MCF 10A (cell line): ENCODE data around the gene CFAP58. TPM values are rescaled to one million over a fixed set of nuclear protein-coding genes. Genes with fewer than 3 reads are reported as not detected.
A peak's percentile ranks its signal among the peaks of the same experiment; 100 is the strongest.

Experiments
- BruUV-seq: library from RNA; stranded (reverse); fragments of 400-500 nt; replicated peaks from 2 replicates; lab custom pipeline; 2021; lab: Mats Ljungman, UMichigan
- CTCF ChIA-PET: fragments of 300-600 bp; sonication (Branson Sonifier 250); formaldehyde crosslinking; extraction: SDS; loops from one replicate; lab custom pipeline; 2021; ENCODE audit warnings: antibody characterized with exemption, inconsistent platforms; lab: Yijun Ruan, JAX
- POLR2A ChIA-PET: fragments of 300-600, 350-650 bp; sonication (Branson Sonifier 250); formaldehyde crosslinking; extraction: SDS; loops from one replicate; lab custom pipeline; 2020; ENCODE audit warnings: antibody characterized with exemption, inconsistent platforms; lab: Yijun Ruan, JAX
- DNase-seq: peaks from one replicate; pipeline ENCODE4 v3.0.0-alpha.2; 2018; ENCODE audit not compliant: unreplicated experiment
- H3K27ac Mint-ChIP-seq: one replicate; pipeline ENCODE4 v1.8.0; 2022; ENCODE audit warnings: mild to moderate bottlenecking, low read depth, mixed read lengths; ENCODE audit not compliant: unreplicated experiment
- H3K27me3 Mint-ChIP-seq: one replicate; pipeline ENCODE4 v1.8.0; 2022; ENCODE audit warnings: mixed read lengths; ENCODE audit not compliant: insufficient read depth, unreplicated experiment
- H3K36me3 Mint-ChIP-seq: one replicate; pipeline ENCODE4 v1.8.0; 2022; ENCODE audit warnings: mild to moderate bottlenecking, moderate library complexity, mixed read lengths; ENCODE audit not compliant: insufficient read depth, unreplicated experiment
- H3K4me1 Mint-ChIP-seq: one replicate; pipeline ENCODE4 v1.8.0; 2022; ENCODE audit warnings: mixed read lengths; ENCODE audit not compliant: insufficient read depth, unreplicated experiment
- H3K4me3 Mint-ChIP-seq: one replicate; pipeline ENCODE4 v1.8.0; 2022; ENCODE audit warnings: mild to moderate bottlenecking, moderate library complexity, mixed read lengths; ENCODE audit not compliant: unreplicated experiment
- H3K9me3 Mint-ChIP-seq: one replicate; pipeline ENCODE4 v1.8.0; 2022; ENCODE audit warnings: mixed read lengths; ENCODE audit not compliant: unreplicated experiment
- CTCF ChIP-seq: fragments of 200-600 bp; IDR thresholded peaks from one replicate; pipeline ENCODE4 v1.8.0; 2022; ENCODE audit warnings: antibody characterized with exemption, mild to moderate bottlenecking; ENCODE audit not compliant: unreplicated experiment
- intact Hi-C: fragments of 100-400 bp; cut with micrococcal nuclease; formaldehyde crosslinking; loops from 2 replicates; pipeline ENCODE4 v1.14.1; 2022
- total RNA-seq: library from RNA; stranded (reverse); gene quantifications from 2 replicates; pipeline ENCODE4 v1.2.3, GENCODE V29; 2022

Gene CFAP58
- total RNA-seq, 1 experiment from 2014 or later, result 0.89 TPM

- H3K4me3 Mint-ChIP-seq, result no peak overlapping the region
- ChIA-PET CTCF (no interaction called here), POLR2A (no interaction called here)
- H3K36me3 Mint-ChIP-seq, result no peaks in the 10 kb centered on the region
- peaks cover 51% of the 10 kb centered on the region for H3K4me1 Mint-ChIP-seq
- intact Hi-C loops, result no loop called here
- no peaks in the 10 kb centered on the region for H3K9me3 Mint-ChIP-seq
- no peak overlapping the region for H3K27ac Mint-ChIP-seq
- no peak for TF ChIP-seq CTCF
- no peak for DNase-seq
- H3K27me3 Mint-ChIP-seq, result no peaks in the 10 kb centered on the region
- BruUV-seq, result no TSS peak
Observed at GRCh38 chr10:104450490-104450889, 96.9 kb downstream of the CFAP58 start.

- no peak for TF ChIP-seq CTCF
- CTCF ChIA-PET, result interaction anchor here (0.6 to 1.0 kb wide), 3 partner anchors 25 to 1437 kb away, joined by 3 read pairs; no protein-coding TSS in a partner anchor
- POLR2A ChIA-PET, result interaction anchor here (1.1 kb wide), 1 partner anchor 10 kb away, joined by 3 read pairs; no protein-coding TSS in a partner anchor
Observed at GRCh38 chr10:104450954-104451353, 97.3 kb downstream of the CFAP58 start.

GRCh38 chr10:104452977-104453376 is 99.3 kb downstream of the CFAP58 start:
- H3K4me3 Mint-ChIP-seq, result no peak overlapping the region
- no TSS peak for BruUV-seq
- TF ChIP-seq CTCF, result no peak
- intact Hi-C loops, result no loop called here
- POLR2A ChIA-PET, result no interaction called here
- peaks cover 32% of the 10 kb centered on the region for H3K4me1 Mint-ChIP-seq
- H3K36me3 Mint-ChIP-seq, result no peaks in the 10 kb centered on the region
- CTCF ChIA-PET, result interaction anchor here (0.7 to 1.7 kb wide), 3 partner anchors 27 to 473 kb away, joined by 3 to 5 read pairs (median 3); no protein-coding TSS in a partner anchor
- H3K9me3 Mint-ChIP-seq, result no peaks in the 10 kb centered on the region
- H3K27ac Mint-ChIP-seq, result no peak overlapping the region
- H3K27me3 Mint-ChIP-seq, result no peaks in the 10 kb centered on the region
- no peak for DNase-seq

More at GRCh38 chr10:104450954-104451353, 97.3 kb downstream of the CFAP58 start:
- no peaks in the 10 kb centered on the region for H3K9me3 Mint-ChIP-seq
- intact Hi-C loops, result no loop called here
- DNase-seq, result peak; percentile 45
- no TSS peak for BruUV-seq
- H3K36me3 Mint-ChIP-seq, result no peaks in the 10 kb centered on the region
- no peaks in the 10 kb centered on the region for H3K27me3 Mint-ChIP-seq
- no peak overlapping the region for H3K4me3 Mint-ChIP-seq
- H3K27ac Mint-ChIP-seq, result no peak overlapping the region
- peaks cover 46% of the 10 kb centered on the region for H3K4me1 Mint-ChIP-seq

DNA sequence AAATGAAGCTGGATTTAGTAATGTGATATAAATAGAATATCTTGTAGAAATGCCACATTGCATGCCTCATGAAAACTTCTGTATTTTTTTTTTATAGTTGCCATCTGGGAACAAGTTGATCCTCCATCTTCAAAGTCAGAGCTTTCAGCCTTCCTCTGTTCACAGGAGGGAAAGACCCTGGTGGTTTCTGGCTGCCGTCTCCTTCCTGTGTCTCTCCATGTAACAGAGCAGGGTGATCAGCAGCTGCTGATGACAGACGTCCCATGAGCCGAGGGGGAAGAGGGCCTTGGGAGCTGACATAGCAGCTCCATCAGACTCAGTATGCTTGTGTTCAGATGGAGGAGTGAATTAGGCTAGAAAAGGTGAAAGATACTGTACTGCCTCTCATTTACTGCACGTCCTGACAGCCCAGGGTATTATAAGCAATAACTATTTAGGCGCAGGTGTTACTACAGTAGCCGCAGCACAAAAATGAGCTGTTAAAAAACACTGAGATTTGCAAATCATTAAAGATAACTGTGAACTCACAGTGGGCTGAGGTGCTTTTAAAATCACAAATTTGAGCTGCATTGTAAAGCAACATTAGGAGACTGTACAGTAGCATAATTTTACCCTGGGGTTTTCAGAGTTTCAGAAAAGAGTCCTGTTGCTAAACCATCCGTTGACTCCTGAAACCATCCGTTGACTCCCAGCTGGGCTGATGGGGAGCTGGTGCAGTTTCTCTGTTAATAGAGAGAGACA is 103.3 kb downstream of the CFAP58 start:
- Mint-ChIP-seq H3K4me3 (no peak overlapping the region), H3K9me3 (no peaks in the 10 kb centered on the region), H3K4me1 (peaks cover 13% of the 10 kb centered on the region), H3K36me3 (no peaks in the 10 kb centered on the region), H3K27me3 (no peaks in the 10 kb centered on the region), H3K27ac (peak overlapping the region; percentile 48)
- ChIA-PET CTCF (interaction anchor here (0.7 to 1.1 kb wide), 3 partner anchors 9 to 158 kb away, joined by 3 to 4 read pairs (median 3); no protein-coding TSS in a partner anchor), POLR2A (no interaction called here)
- no peak for TF ChIP-seq CTCF
- no peak for DNase-seq
- intact Hi-C loops, result no loop called here
- no TSS peak for BruUV-seq
